ENCODE results near the gene IKZF5. TPM values are rescaled to one million over a fixed set of nuclear protein-coding genes. Genes with fewer than 3 reads are reported as not detected.

Gene IKZF5
- total and polyA plus RNA-seq, 8 donors, result 3.5 to 18.5 (median 9.0) TPM

DNA sequence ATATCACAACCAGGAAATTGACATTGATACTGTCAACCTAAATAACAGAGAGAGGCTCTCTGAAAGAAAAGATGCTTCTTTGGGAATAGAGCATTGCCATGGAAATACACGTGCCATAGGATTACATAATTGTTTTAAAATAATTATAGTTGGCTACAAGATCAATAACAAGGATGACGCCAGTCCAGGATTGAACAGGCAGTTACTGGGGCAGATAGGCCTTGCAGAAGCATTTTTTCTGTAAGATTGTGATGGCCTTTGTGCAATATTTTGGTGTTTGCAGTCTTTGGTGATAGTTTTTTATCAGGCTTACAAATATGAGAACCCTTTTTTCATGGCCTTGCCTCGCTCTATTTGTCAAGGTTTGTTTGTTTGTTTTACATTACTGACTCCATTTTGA lies 10.7 kb upstream of the IKZF5 start:
- Histone ChIP-seq H3K27ac (no peak overlapping the region), H3K4me3 (no peak overlapping the region), H3K4me1 (peaks cover 0 to 23% (median 9%) of the 10 kb centered on the region in 4 donors), H3K27me3 (no peaks in the 10 kb centered on the region), H3K9me3 (no peaks in the 10 kb centered on the region), H3K36me3 (no peaks in the 10 kb centered on the region)
- WGBS, 5 donors, result 59 to 80% (median 74%) methylated on average over 3 of the region's 3 CpGs
- TF ChIP-seq EP300 (IDR thresholded peaks at IDR 0.05), result no peak
- TF ChIP-seq POLR2A (IDR thresholded peaks at IDR 0.05), result no peak
- no peak for TF ChIP-seq CTCF (IDR thresholded peaks at IDR 0.05)
- TF ChIP-seq POLR2AphosphoS5 (IDR thresholded peaks at IDR 0.05), result no peak
- intact Hi-C loops (cut with DNase I; ENCODE audit: low total_unique reads), result no loop called here
- DNase-seq, result no peak

DNA sequence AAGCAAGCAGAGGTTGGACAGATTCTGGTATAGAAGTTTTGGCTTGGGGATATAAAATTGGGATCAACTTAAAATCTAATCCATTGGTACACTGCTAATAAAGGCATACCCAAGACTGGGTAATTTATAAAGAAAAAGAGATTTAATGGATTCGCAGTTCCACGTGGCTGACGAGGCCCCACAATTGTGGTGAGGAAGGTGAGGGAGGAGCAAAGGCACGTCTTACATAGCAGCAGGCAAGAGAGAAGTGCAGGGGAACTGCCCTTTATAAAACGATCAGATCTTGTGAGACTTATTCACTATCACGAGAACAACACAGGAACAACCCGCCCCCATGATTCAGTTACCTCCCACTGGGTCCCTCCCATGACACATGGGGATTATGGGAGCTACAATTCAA lies 9.9 kb upstream of the IKZF5 start:
- Histone ChIP-seq H3K9me3 (no peaks in the 10 kb centered on the region), H3K4me1 (peaks cover 0 to 30% (median 11%) of the 10 kb centered on the region in 4 donors), H3K27me3 (no peaks in the 10 kb centered on the region), H3K36me3 (no peaks in the 10 kb centered on the region), H3K27ac (no peak overlapping the region), H3K4me3 (no peak overlapping the region)
- DNase-seq, result no peak
- TF ChIP-seq EP300 (IDR thresholded peaks at IDR 0.05) (no peak), POLR2A (IDR thresholded peaks at IDR 0.05) (no peak), CTCF (IDR thresholded peaks at IDR 0.05) (no peak), POLR2AphosphoS5 (IDR thresholded peaks at IDR 0.05) (no peak)
- intact Hi-C loops (cut with DNase I; ENCODE audit: low total_unique reads), result no loop called here
- 86 to 94% (median 92%) methylated on average over 7 of the region's 7 CpGs for WGBS, 5 donors

- Histone ChIP-seq H3K27ac (peak overlapping the region in 2 of 5 donors; percentile 5 to 29), H3K4me3 (no peak overlapping the region), H3K4me1 (peaks cover 0 to 31% (median 12%) of the 10 kb centered on the region in 4 donors), H3K27me3 (no peaks in the 10 kb centered on the region), H3K9me3 (no peaks in the 10 kb centered on the region), H3K36me3 (peaks cover 0 to 6% (median 2%) of the 10 kb centered on the region in 4 donors)
- intact Hi-C loops (cut with DNase I; ENCODE audit: low total_unique reads), result no loop called here
- no peak for TF ChIP-seq POLR2A (IDR thresholded peaks at IDR 0.05)
- TF ChIP-seq EP300 (IDR thresholded peaks at IDR 0.05), result no peak
- no peak for TF ChIP-seq CTCF (IDR thresholded peaks at IDR 0.05)
- no peak for TF ChIP-seq POLR2AphosphoS5 (IDR thresholded peaks at IDR 0.05)
- peak; percentile 42 to 43 for DNase-seq
- 54 to 64% (median 58%) methylated on average over 9 of the region's 9 CpGs for WGBS, 5 donors
These were observed 9.0 kb upstream of the IKZF5 start for GRCh38 chr10:123017421-123018165.

DNA sequence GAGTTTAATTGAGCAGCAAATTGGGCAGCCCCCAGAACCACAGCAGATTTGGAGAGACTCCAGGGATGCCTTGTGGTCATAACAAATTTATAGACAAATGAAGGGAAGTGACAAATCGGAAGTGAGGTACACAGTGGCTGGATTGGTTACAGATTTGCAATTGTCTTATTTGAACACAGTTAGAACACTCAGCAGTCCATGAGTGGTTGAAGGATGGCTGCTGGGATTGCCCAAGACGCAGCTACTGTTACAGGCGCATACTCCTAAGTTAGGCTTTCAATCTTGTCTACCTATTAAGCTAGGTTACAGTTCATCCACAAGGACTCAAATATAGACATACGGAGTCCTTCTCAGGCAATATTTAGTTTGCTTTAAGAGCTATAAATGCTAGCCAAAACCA lies 7.6 kb upstream of the IKZF5 start:
- no peak overlapping the region for H3K27ac ChIP-seq
- no peak overlapping the region for H3K4me3 ChIP-seq
- peaks cover 0 to 24% (median 8%) of the 10 kb centered on the region in 4 donors for H3K4me1 ChIP-seq
- intact Hi-C loops (cut with DNase I; ENCODE audit: low total_unique reads), result no loop called here
- H3K9me3 ChIP-seq, result no peaks in the 10 kb centered on the region
- no peaks in the 10 kb centered on the region for H3K27me3 ChIP-seq
- H3K36me3 ChIP-seq, result peaks cover 0 to 8% (median 4%) of the 10 kb centered on the region in 4 donors
- 94 to 98% (median 97%) methylated on average over 4 of the region's 4 CpGs for WGBS, 5 donors
- DNase-seq, result no peak
- no peak for TF ChIP-seq POLR2AphosphoS5 (IDR thresholded peaks at IDR 0.05)
- TF ChIP-seq CTCF (IDR thresholded peaks at IDR 0.05), result no peak
- TF ChIP-seq EP300 (IDR thresholded peaks at IDR 0.05), result no peak
- no peak for TF ChIP-seq POLR2A (IDR thresholded peaks at IDR 0.05)
